Loucy (cell line): ENCODE data around the gene SAMD4B.

Experiments
- CTCF ChIP-seq: fragments of 200-600 bp; sonication (generic); conservative IDR thresholded peaks from 2 replicates; pipeline ENCODE4 v1.5.1; 2014; ENCODE audit warnings: mild to moderate bottlenecking, antibody characterized with exemption, low read length
- EZH2phosphoT487 ChIP-seq: fragments of 200-600 bp; IDR thresholded peaks from 2 replicates; pipeline ENCODE4 v1.6.1; 2018; ENCODE audit warnings: antibody characterized with exemption, mild to moderate bottlenecking, moderate library complexity, borderline replicate concordance

- no peak for TF ChIP-seq CTCF
- TF ChIP-seq EZH2phosphoT487: no peak
Observed at GRCh38 chr19:39341129-39341718, 997 bp upstream of the SAMD4B start.
